ENCODE results near the gene MAGEE2.
"Not testable (repeated sequence)": the region's sequence is repeated elsewhere in the genome, so short reads cannot be mapped to it uniquely, and the experiment has no call there.

The MAGEE2 gene, protein sequence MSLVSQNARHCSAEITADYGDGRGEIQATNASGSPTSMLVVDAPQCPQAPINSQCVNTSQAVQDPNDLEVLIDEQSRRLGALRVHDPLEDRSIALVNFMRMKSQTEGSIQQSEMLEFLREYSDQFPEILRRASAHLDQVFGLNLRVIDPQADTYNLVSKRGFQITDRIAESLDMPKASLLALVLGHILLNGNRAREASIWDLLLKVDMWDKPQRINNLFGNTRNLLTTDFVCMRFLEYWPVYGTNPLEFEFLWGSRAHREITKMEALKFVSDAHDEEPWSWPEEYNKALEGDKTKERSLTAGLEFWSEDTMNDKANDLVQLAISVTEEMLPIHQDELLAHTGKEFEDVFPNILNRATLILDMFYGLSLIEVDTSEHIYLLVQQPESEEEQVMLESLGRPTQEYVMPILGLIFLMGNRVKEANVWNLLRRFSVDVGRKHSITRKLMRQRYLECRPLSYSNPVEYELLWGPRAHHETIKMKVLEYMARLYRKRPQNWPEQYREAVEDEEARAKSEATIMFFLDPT

DNA sequence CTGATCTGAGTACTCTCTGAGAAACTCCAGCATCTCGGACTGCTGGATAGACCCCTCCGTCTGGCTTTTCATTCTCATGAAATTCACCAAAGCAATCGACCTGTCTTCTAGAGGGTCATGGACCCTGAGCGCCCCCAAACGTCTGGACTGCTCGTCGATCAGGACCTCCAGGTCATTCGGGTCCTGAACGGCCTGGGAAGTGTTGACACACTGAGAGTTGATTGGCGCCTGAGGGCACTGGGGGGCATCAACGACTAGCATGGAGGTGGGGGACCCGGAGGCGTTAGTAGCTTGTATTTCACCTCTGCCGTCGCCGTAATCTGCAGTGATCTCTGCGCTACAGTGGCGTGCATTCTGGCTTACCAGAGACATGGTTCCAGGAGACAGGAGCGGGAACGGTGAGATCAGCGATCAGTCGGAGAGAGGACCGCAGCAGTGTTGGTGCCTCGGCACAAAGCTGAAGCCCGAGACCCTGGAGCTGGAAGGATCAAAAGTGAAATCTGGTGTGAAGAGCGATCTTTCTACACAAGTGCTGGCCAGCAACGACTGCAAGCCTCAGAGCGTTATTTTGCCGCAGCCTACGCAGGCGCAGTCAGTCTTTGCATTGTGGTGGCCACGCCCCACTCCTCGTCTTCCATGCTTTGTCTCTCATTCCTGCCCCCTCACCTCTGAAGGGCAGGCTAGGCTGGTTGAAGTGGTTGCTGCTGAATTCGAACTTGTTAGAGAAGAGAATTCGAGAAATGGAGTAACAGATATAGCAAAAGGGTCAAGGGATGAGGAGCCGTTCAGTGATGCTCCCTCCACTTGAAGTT is at the start of gene MAGEE2:
Gene MAGEE2, minus strand, starts transcription at position 575 of the 812 bp plus-strand sequence. Its CDS starts 203 bp downstream, at position 372.
- peak; percentile 41 for DNase-seq

DNA sequence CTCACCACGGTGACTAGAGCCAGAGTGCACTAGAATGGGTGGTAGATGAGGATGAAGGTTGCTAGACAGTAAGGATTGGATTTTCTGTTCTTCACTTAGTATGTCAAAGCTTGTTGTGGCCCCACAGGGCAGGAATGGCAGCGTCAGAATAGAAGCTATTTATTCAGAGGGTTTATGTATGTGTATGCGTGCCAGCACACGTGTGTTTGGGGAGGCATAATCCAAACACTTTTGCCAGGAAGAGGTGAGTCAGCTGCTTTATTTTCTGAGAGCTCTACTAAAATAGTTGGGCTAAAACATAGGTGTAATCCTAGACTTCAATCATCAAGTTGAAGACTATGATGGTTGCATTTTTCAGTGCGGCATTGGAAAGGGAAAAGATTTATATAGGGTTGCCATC is 1.2 kb upstream of the MAGEE2 start:
- no peak for DNase-seq

DNA sequence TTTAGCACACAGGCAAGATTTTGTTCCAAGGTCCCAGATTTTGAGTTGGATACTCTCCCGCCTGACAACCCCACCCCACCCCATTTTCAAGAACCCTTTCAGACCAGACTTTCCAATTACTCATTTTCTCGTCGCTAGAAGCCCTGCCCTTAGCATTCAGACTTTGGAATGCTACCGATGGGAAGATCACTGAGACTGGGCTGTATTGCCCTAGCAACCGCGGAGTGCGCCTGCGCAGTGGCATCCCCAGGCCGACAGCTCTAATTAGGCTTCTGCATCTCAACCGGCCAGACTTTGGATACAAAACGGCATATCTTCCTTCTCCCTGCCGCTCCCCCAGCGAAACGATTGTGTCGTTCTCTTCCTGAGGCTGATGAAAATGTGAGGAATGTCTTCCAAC is 3.4 kb downstream of the MAGEE2 start:
- peak; percentile 5 for DNase-seq

GRCh38 chrX:75768063-75768462 is 17.0 kb downstream of the MAGEE2 start:
- DNase-seq: not testable (repeated sequence)

GRCh38 chrX:75748431-75748830 is 36.6 kb downstream of the MAGEE2 start:
- DNase-seq: peak; percentile 21

DNA sequence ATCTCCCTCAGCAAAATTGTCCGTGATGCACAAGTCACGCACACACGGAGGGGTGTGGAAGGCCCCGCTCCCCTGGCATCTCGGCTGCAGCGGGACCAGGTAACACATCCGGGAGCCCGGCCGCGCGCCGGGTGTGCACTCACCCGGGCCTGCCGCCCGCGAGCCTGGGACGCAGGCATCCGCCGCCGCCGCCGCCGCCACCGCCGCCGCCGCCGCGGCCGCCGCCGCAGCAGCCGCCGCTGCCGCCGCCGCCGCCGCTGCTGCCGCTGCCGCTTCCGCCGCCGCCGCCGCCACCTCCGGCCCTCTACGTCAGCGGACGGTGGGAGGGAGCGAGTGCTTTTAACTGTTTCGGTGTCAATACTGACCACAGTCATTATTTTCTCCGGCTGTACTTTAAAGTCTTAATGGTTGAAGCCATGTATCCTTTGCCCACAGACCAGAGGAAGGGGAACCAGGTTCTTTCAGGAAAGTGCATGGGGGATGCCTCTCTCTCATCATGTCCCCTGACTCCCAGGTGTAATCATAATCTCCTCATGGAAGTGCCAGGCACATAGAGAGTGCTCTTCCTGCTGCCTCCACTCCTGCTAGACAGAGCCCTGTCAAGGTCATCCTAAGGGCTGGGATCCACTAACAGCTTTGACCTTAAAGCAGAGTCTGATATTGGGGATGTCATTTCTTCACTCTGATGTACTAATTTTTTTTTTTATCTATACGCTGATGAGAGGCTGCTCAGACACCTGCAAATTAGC is 38.0 kb downstream of the MAGEE2 start:
- peak; percentile 44 for DNase-seq

All from NCI-H82 (cell line).